Measurements from ENCODE around the gene TSGA10IP. TPM values are rescaled to one million over a fixed set of nuclear protein-coding genes. Genes with fewer than 3 reads are reported as not detected.
A peak's percentile ranks its signal among the peaks of the same experiment; 100 is the strongest.

The TSGA10IP gene
- total RNA-seq, 1 experiment from 2014 or later, result not detected

GRCh38 chr11:65978391-65979238 lies 33.3 kb downstream of the TSGA10IP start:
- DNase-seq, result no peak
- no peaks in the 10 kb centered on the region for H3K27me3 ChIP-seq
- H3K36me3 ChIP-seq, result peaks cover 13% of the 10 kb centered on the region

GRCh38 chr11:65979261-65979759 lies 34.0 kb downstream of the TSGA10IP start:
- Histone ChIP-seq H3K4me3 (no peak overlapping the region), H3K36me3 (peaks cover 13% of the 10 kb centered on the region), H3K27me3 (no peaks in the 10 kb centered on the region), H3K9me3 (no peaks in the 10 kb centered on the region)
- DNase-seq, result no peak

More at GRCh38 chr11:65978391-65979238, 33.3 kb downstream of the TSGA10IP start:
- Histone ChIP-seq H3K9me3 (no peaks in the 10 kb centered on the region), H3K4me3 (no peak overlapping the region)

GRCh38 chr11:65981101-65981740 lies 35.9 kb downstream of the TSGA10IP start:
- Histone ChIP-seq H3K4me3 (no peak overlapping the region), H3K9me3 (no peaks in the 10 kb centered on the region)
- DNase-seq, result no peak

GRCh38 chr11:65981972-65982823 lies 36.9 kb downstream of the TSGA10IP start:
- H3K36me3 ChIP-seq, result peaks cover 10% of the 10 kb centered on the region
- no peaks in the 10 kb centered on the region for H3K9me3 ChIP-seq
- H3K27me3 ChIP-seq, result no peaks in the 10 kb centered on the region
- no peak for DNase-seq
- no peak overlapping the region for H3K4me3 ChIP-seq

More at GRCh38 chr11:65981101-65981740, 35.9 kb downstream of the TSGA10IP start:
- H3K36me3 ChIP-seq, result peaks cover 10% of the 10 kb centered on the region
- no peaks in the 10 kb centered on the region for H3K27me3 ChIP-seq

GRCh38 chr11:65982824-65983588 lies 37.7 kb downstream of the TSGA10IP start:
- no peak for DNase-seq
- Histone ChIP-seq H3K4me3 (no peak overlapping the region), H3K27me3 (no peaks in the 10 kb centered on the region), H3K9me3 (no peaks in the 10 kb centered on the region), H3K36me3 (peaks cover 7% of the 10 kb centered on the region)

GRCh38 chr11:65983589-65983987 lies 38.3 kb downstream of the TSGA10IP start:
- Histone ChIP-seq H3K36me3 (peaks cover 5% of the 10 kb centered on the region), H3K27me3 (no peaks in the 10 kb centered on the region), H3K4me3 (no peak overlapping the region), H3K9me3 (no peaks in the 10 kb centered on the region)
- DNase-seq, result no peak

- Histone ChIP-seq H3K36me3 (peaks cover 18% of the 10 kb centered on the region), H3K4me3 (no peak overlapping the region), H3K9me3 (no peaks in the 10 kb centered on the region), H3K27me3 (no peaks in the 10 kb centered on the region)
- no peak for DNase-seq
Observed at GRCh38 chr11:65987336-65987735, 42.1 kb downstream of the TSGA10IP start.

- H3K27me3 ChIP-seq, result no peaks in the 10 kb centered on the region
- no peaks in the 10 kb centered on the region for H3K9me3 ChIP-seq
- peaks cover 18% of the 10 kb centered on the region for H3K36me3 ChIP-seq
- no peak overlapping the region for H3K4me3 ChIP-seq
- peak; percentile 77 for DNase-seq
Observed at GRCh38 chr11:65988791-65989592, 43.7 kb downstream of the TSGA10IP start.

GRCh38 chr11:65992056-65992455 lies 46.8 kb downstream of the TSGA10IP start:
- Histone ChIP-seq H3K36me3 (peaks cover 26% of the 10 kb centered on the region), H3K4me3 (no peak overlapping the region), H3K27me3 (no peaks in the 10 kb centered on the region), H3K9me3 (no peaks in the 10 kb centered on the region)
- no peak for DNase-seq

GRCh38 chr11:65997286-65997685 lies 52.0 kb downstream of the TSGA10IP start:
- H3K36me3 ChIP-seq, result peaks cover 43% of the 10 kb centered on the region

GRCh38 chr11:66001942-66002647 lies 56.8 kb downstream of the TSGA10IP start, which contains the start of the genes BANF1 and EIF1AD:
Gene BANF1 (plus strand): TSS chr11:66002503. CDS start chr11:66003251, 748 bp downstream.
Gene EIF1AD (minus strand): TSS chr11:66002157. CDS start chr11:66000389, 1,768 bp downstream.
- H3K36me3 ChIP-seq, result peaks cover 69% of the 10 kb centered on the region
- peak within 1 kb of the TSS; percentile 90 for H3K4me3 ChIP-seq
- DNase-seq, result peak; percentile 97
- H3K9me3 ChIP-seq, result no peaks in the 10 kb centered on the region
- no peaks in the 10 kb centered on the region for H3K27me3 ChIP-seq

More at GRCh38 chr11:65997286-65997685, 52.0 kb downstream of the TSGA10IP start:
- no peaks in the 10 kb centered on the region for H3K9me3 ChIP-seq
- H3K27me3 ChIP-seq, result no peaks in the 10 kb centered on the region
- DNase-seq, result no peak
- H3K4me3 ChIP-seq, result no peak overlapping the region

GRCh38 chr11:66002648-66003225 lies 57.5 kb downstream of the TSGA10IP start:
- no peaks in the 10 kb centered on the region for H3K27me3 ChIP-seq
- peaks cover 64% of the 10 kb centered on the region for H3K36me3 ChIP-seq
- H3K4me3 ChIP-seq, result peak overlapping the region; percentile 90
- H3K9me3 ChIP-seq, result no peaks in the 10 kb centered on the region
- DNase-seq, result peak; percentile 41

GRCh38 chr11:66003291-66003690 lies 58.0 kb downstream of the TSGA10IP start:
- no peaks in the 10 kb centered on the region for H3K27me3 ChIP-seq
- peak overlapping the region; percentile 90 for H3K4me3 ChIP-seq
- H3K9me3 ChIP-seq, result no peaks in the 10 kb centered on the region
- peaks cover 60% of the 10 kb centered on the region for H3K36me3 ChIP-seq
- DNase-seq, result no peak

GRCh38 chr11:66004186-66004585 lies 58.9 kb downstream of the TSGA10IP start:
- Histone ChIP-seq H3K9me3 (no peaks in the 10 kb centered on the region), H3K4me3 (no peak overlapping the region), H3K36me3 (peaks cover 51% of the 10 kb centered on the region), H3K27me3 (no peaks in the 10 kb centered on the region)
- no peak for DNase-seq

Measured in MG63 (cell line).